Trophoblast cell (in vitro differentiated cells and primary cell): ENCODE results near the gene NRL.

Source experiments
- DNase-seq, 2 donors: peaks; one replicate each; pipeline ENCODE4 v3.0.0-alpha.2; 2016
- H2AFZ ChIP-seq: 2 replicates; pipeline ENCODE4 v1.6.1; 2013; ENCODE audit warnings: low read length, moderate library complexity, mild to moderate bottlenecking; ENCODE audit not compliant: insufficient read depth, poor library complexity
- H2AK5ac ChIP-seq: 2 replicates; pipeline ENCODE4 v1.6.1; 2013; ENCODE audit warnings: mild to moderate bottlenecking, low read length
- H2BK120ac ChIP-seq: 2 replicates; pipeline ENCODE4 v1.6.1; 2013; ENCODE audit warnings: low read length, mild to moderate bottlenecking, moderate library complexity; ENCODE audit not compliant: insufficient read depth, poor library complexity
- H2BK12ac ChIP-seq: 2 replicates; pipeline ENCODE4 v1.6.1; 2013; ENCODE audit warnings: mild to moderate bottlenecking, low read length, moderate library complexity
- H2BK5ac ChIP-seq: 2 replicates; pipeline ENCODE4 v1.6.1; 2013; ENCODE audit warnings: low read length, low read depth, moderate library complexity, mild to moderate bottlenecking; ENCODE audit not compliant: poor library complexity
- H3K14ac ChIP-seq: 2 replicates; pipeline ENCODE4 v1.6.1; 2013; ENCODE audit warnings: mild to moderate bottlenecking, low read length
- H3K18ac ChIP-seq: 2 replicates; pipeline ENCODE4 v1.6.1; 2013; ENCODE audit warnings: mild to moderate bottlenecking, low read length
- H3K23ac ChIP-seq: 2 replicates; pipeline ENCODE4 v1.6.1; 2013; ENCODE audit warnings: low read length
- H3K27ac ChIP-seq: 2 replicates; pipeline ENCODE4 v1.5.1; 2013; ENCODE audit warnings: low read depth, mild to moderate bottlenecking, inconsistent platforms, low read length, moderate library complexity
- H3K27me3 ChIP-seq: 2 replicates; pipeline ENCODE4 v1.6.1; 2013; ENCODE audit warnings: inconsistent platforms, mild to moderate bottlenecking, low read length, moderate library complexity; ENCODE audit not compliant: insufficient read depth
- H3K36me3 ChIP-seq, 2 experiments: 1 replicate in 1 of 2; 2 replicates in 1 of 2; pipeline ENCODE4 v1.6.1; 2013; ENCODE audit warnings: low read length in 2 of 2, mild to moderate bottlenecking in 2 of 2, moderate library complexity in 1 of 2; ENCODE audit not compliant: insufficient read depth in 2 of 2, control insufficient read depth in 1 of 2
- H3K4ac ChIP-seq: 2 replicates; pipeline ENCODE4 v1.6.1; 2013; ENCODE audit warnings: low read depth, mild to moderate bottlenecking, low read length, moderate library complexity
- H3K4me1 ChIP-seq, 2 experiments: 1 replicate in 1 of 2; 2 replicates in 1 of 2; pipeline ENCODE4 v1.6.1; 2013; ENCODE audit warnings: low read length in 2 of 2, mild to moderate bottlenecking in 2 of 2, moderate library complexity in 1 of 2; ENCODE audit not compliant: insufficient read depth in 2 of 2, control insufficient read depth in 1 of 2
- H3K4me2 ChIP-seq: 2 replicates; pipeline ENCODE4 v1.6.1; 2013; ENCODE audit warnings: inconsistent platforms, mild to moderate bottlenecking, low read length, moderate library complexity
- H3K4me3 ChIP-seq: 2 replicates; pipeline ENCODE4 v1.5.1; 2013; ENCODE audit warnings: mild to moderate bottlenecking, low read depth, low read length, inconsistent platforms
- H3K79me1 ChIP-seq: one replicate; pipeline ENCODE4 v1.6.1; 2013; ENCODE audit warnings: low read length
- H3K79me2 ChIP-seq: 2 replicates; pipeline ENCODE4 v1.6.1; 2013; ENCODE audit warnings: low read length, mild to moderate bottlenecking; ENCODE audit not compliant: control insufficient read depth, insufficient read depth, poor library complexity
- H3K9ac ChIP-seq: 2 replicates; pipeline ENCODE4 v1.6.1; 2013; ENCODE audit warnings: mild to moderate bottlenecking, low read length
- H3K9me3 ChIP-seq: 2 replicates; pipeline ENCODE4 v1.6.1; 2013; ENCODE audit warnings: low read depth, mild to moderate bottlenecking, control low read depth, inconsistent platforms, low read length; ENCODE audit not compliant: insufficient read depth
- H4K12ac ChIP-seq: 2 replicates; pipeline ENCODE4 v1.6.1; 2013; ENCODE audit warnings: low read depth, mild to moderate bottlenecking, low read length, moderate library complexity
- H4K8ac ChIP-seq: 2 replicates; pipeline ENCODE4 v1.6.1; 2013; ENCODE audit warnings: low read depth, mild to moderate bottlenecking, low read length, moderate library complexity
- H4K91ac ChIP-seq: one replicate; pipeline ENCODE4 v1.6.1; 2013; ENCODE audit warnings: low read depth, mild to moderate bottlenecking, low read length, moderate library complexity
- WGBS: extraction: QIAGEN DNeasy Blood & Tissue Kit; methylation state at CpG from one replicate; pipeline ENCODE4 v1.1.7; 2013; ENCODE audit warnings: missing lambda C conversion rate; ENCODE audit not compliant: insufficient read length, insufficient coverage; ENCODE audit errors: extremely low coverage; 5-methylcytosine and 5-hydroxymethylcytosine counted together

The NRL gene

GRCh38 chr14:24130717-24131548 lies 16.2 kb upstream of the NRL start:
- H3K4me3 ChIP-seq = no peak overlapping the region
- H4K91ac ChIP-seq = no peak overlapping the region
- H2BK12ac ChIP-seq = no peak overlapping the region
- no peak overlapping the region for H4K12ac ChIP-seq
- no peak overlapping the region for H4K8ac ChIP-seq
- WGBS = no CpG with 5 or more reads among the region's 7 CpGs
- no peak overlapping the region for H3K14ac ChIP-seq
- H3K23ac ChIP-seq = no peak overlapping the region
- H3K9ac ChIP-seq = no peak overlapping the region
- H3K27ac ChIP-seq = no peak overlapping the region
- no peaks in the 10 kb centered on the region for H3K79me2 ChIP-seq
- H3K36me3 ChIP-seq = no peaks in the 10 kb centered on the region
- peaks cover 0 to 4% of the 10 kb centered on the region in 2 experiments for H3K4me1 ChIP-seq
- H3K79me1 ChIP-seq = no peaks in the 10 kb centered on the region
- H3K27me3 ChIP-seq = no peaks in the 10 kb centered on the region
- H2BK5ac ChIP-seq = no peak overlapping the region
- no peak overlapping the region for H2AK5ac ChIP-seq
- H3K9me3 ChIP-seq = no peaks in the 10 kb centered on the region
- H3K18ac ChIP-seq = no peak overlapping the region
- H2BK120ac ChIP-seq = no peak overlapping the region
- no peak overlapping the region for H2AFZ ChIP-seq
- no peak for DNase-seq
- H3K4ac ChIP-seq = no peak overlapping the region
- H3K4me2 ChIP-seq = no peak overlapping the region

- H3K4me1 ChIP-seq = peaks cover 0 to 2% of the 10 kb centered on the region in 2 experiments
- H3K27ac ChIP-seq = no peak within 1 kb of the TSS
- no peak for DNase-seq
- H3K23ac ChIP-seq = no peak within 1 kb of the TSS
- H2BK120ac ChIP-seq = no peak within 1 kb of the TSS
- no peak within 1 kb of the TSS for H2AFZ ChIP-seq
- H4K8ac ChIP-seq = no peak within 1 kb of the TSS
- H3K4me2 ChIP-seq = no peak within 1 kb of the TSS
- H3K79me1 ChIP-seq = no peaks in the 10 kb centered on the region
- H3K9me3 ChIP-seq = no peaks in the 10 kb centered on the region
- H3K14ac ChIP-seq = no peak within 1 kb of the TSS
- H3K36me3 ChIP-seq = no peaks in the 10 kb centered on the region
- H3K4ac ChIP-seq = no peak within 1 kb of the TSS
- H2BK12ac ChIP-seq = no peak within 1 kb of the TSS
- no peak within 1 kb of the TSS for H4K12ac ChIP-seq
- no peaks in the 10 kb centered on the region for H3K27me3 ChIP-seq
- H3K9ac ChIP-seq = no peak within 1 kb of the TSS
- no peak within 1 kb of the TSS for H4K91ac ChIP-seq
- WGBS = no CpG with 5 or more reads among the region's 5 CpGs
- no peak within 1 kb of the TSS for H3K18ac ChIP-seq
- no peak within 1 kb of the TSS for H2BK5ac ChIP-seq
- H3K79me2 ChIP-seq = no peaks in the 10 kb centered on the region
- no peak within 1 kb of the TSS for H2AK5ac ChIP-seq
- no peak within 1 kb of the TSS for H3K4me3 ChIP-seq
Measured at GRCh38 chr14:24130380-24130716, 15.6 kb upstream of the NRL start, which contains the start of gene FITM1. TSS of gene FITM1 (plus strand) at chr14:24130659. CDS start at chr14:24131564, 905 bp downstream.

GRCh38 chr14:24129410-24129998 lies 14.8 kb upstream of the NRL start:
- no CpG with 5 or more reads among the region's 8 CpGs for WGBS
- no peaks in the 10 kb centered on the region for H3K36me3 ChIP-seq
- no peaks in the 10 kb centered on the region for H3K79me2 ChIP-seq
- no peak overlapping the region for H3K4me3 ChIP-seq
- no peaks in the 10 kb centered on the region for H3K79me1 ChIP-seq
- no peak overlapping the region for H3K18ac ChIP-seq
- H3K27ac ChIP-seq = no peak overlapping the region
- H2BK120ac ChIP-seq = no peak overlapping the region
- no peak overlapping the region for H3K4ac ChIP-seq
- DNase-seq = no peak
- no peak overlapping the region for H4K91ac ChIP-seq
- H4K8ac ChIP-seq = no peak overlapping the region
- H3K14ac ChIP-seq = no peak overlapping the region
- H2BK12ac ChIP-seq = no peak overlapping the region
- H3K27me3 ChIP-seq = no peaks in the 10 kb centered on the region
- H4K12ac ChIP-seq = no peak overlapping the region
- H3K23ac ChIP-seq = no peak overlapping the region
- no peak overlapping the region for H2AFZ ChIP-seq
- H2AK5ac ChIP-seq = no peak overlapping the region
- no peaks in the 10 kb centered on the region for H3K4me1 ChIP-seq
- H2BK5ac ChIP-seq = no peak overlapping the region
- no peak overlapping the region for H3K9ac ChIP-seq
- no peaks in the 10 kb centered on the region for H3K9me3 ChIP-seq
- H3K4me2 ChIP-seq = no peak overlapping the region

GRCh38 chr14:24127673-24128072 lies 12.9 kb upstream of the NRL start:
- no peak overlapping the region for H3K18ac ChIP-seq
- no peaks in the 10 kb centered on the region for H3K27me3 ChIP-seq
- H3K4me1 ChIP-seq = no peaks in the 10 kb centered on the region
- no peak overlapping the region for H4K91ac ChIP-seq
- no peak overlapping the region for H2BK12ac ChIP-seq
- no peak overlapping the region for H4K8ac ChIP-seq
- no peak overlapping the region for H3K9ac ChIP-seq
- no peak overlapping the region for H4K12ac ChIP-seq
- no peak overlapping the region for H3K27ac ChIP-seq
- no peak overlapping the region for H3K4me2 ChIP-seq
- peaks cover 7 to 11% of the 10 kb centered on the region in 2 experiments for H3K36me3 ChIP-seq
- H2BK120ac ChIP-seq = no peak overlapping the region
- H3K14ac ChIP-seq = no peak overlapping the region
- no peak overlapping the region for H2BK5ac ChIP-seq
- H3K4me3 ChIP-seq = no peak overlapping the region
- no peak overlapping the region for H2AFZ ChIP-seq
- H3K79me2 ChIP-seq = no peaks in the 10 kb centered on the region
- H2AK5ac ChIP-seq = no peak overlapping the region
- H3K4ac ChIP-seq = no peak overlapping the region
- no peaks in the 10 kb centered on the region for H3K79me1 ChIP-seq
- H3K23ac ChIP-seq = no peak overlapping the region
- DNase-seq = no peak
- no peaks in the 10 kb centered on the region for H3K9me3 ChIP-seq
- no CpG with 5 or more reads among the region's 2 CpGs for WGBS
